Naive thymus-derived CD8-positive, alpha-beta T cell (primary cell): ENCODE data around the gene SRC. TPM values are rescaled to one million over a fixed set of nuclear protein-coding genes. Genes with fewer than 3 reads are reported as not detected.
A peak's percentile ranks its signal among the peaks of the same experiment; 100 is the strongest.

Experiments used
- ATAC-seq, 2 donors: fragments of 150-1000 bp; cut with Tn5 transposase in 1 of 2; sonication (Bioruptor Pico), chemical (Tn5 transposase) in 1 of 2; 1 replicate in 1 of 2; 2 replicates in 1 of 2; pipeline ENCODE4 v1.10.0; 2021; ENCODE audit warnings: mild to moderate bottlenecking in 2 of 2, moderate library complexity in 2 of 2
- POLR2A ChIA-PET: fragments of 350-600 bp; sonication (Branson Sonifier 250); formaldehyde crosslinking; loops from one replicate; lab custom pipeline; 2021; ENCODE audit warnings: antibody characterized with exemption; lab: Charles Lee
- DNase-seq, 10 donors: peaks; one replicate each; pipeline versions ENCODE4 v3.0.0 to v3.0.0-alpha.2; 2020 to 2022
- H3K27ac Mint-ChIP-seq, 10 donors: one replicate each; pipeline ENCODE4 v1.8.0; 2020 to 2022; ENCODE audit warnings: mild to moderate bottlenecking in 10 of 10, mixed read lengths in 10 of 10, moderate library complexity in 4 of 10, inconsistent platforms in 1 of 10
- H3K27me3 Mint-ChIP-seq, 5 donors: one replicate each; pipeline ENCODE4 v1.8.0; 2021 to 2022; ENCODE audit warnings: mixed read lengths in 5 of 5
- H3K36me3 Mint-ChIP-seq, 3 donors: one replicate each; pipeline ENCODE4 v1.8.0; 2020 to 2022; ENCODE audit warnings: mixed read lengths in 3 of 3, mild to moderate bottlenecking in 2 of 3, inconsistent platforms in 1 of 3
- H3K4me1 Mint-ChIP-seq, 4 donors: one replicate each; pipeline ENCODE4 v1.8.0; 2021 to 2022; ENCODE audit warnings: mixed read lengths in 4 of 4
- H3K4me3 Mint-ChIP-seq, 10 donors: one replicate each; pipeline ENCODE4 v1.8.0; 2020 to 2022; ENCODE audit warnings: mild to moderate bottlenecking in 10 of 10, mixed read lengths in 10 of 10, moderate library complexity in 6 of 10, inconsistent platforms in 1 of 10
- H3K9me3 Mint-ChIP-seq, 9 donors: one replicate each; pipeline ENCODE4 v1.8.0; 2020 to 2022; ENCODE audit warnings: mixed read lengths in 9 of 9, mild to moderate bottlenecking in 3 of 9, inconsistent platforms in 1 of 9, moderate library complexity in 1 of 9
- polyA plus RNA-seq, 3 donors: library from polyadenylated mRNA; unstranded; fragments of 300-500 nt; fragmentation: Illumina TruSeq; gene quantifications; one replicate each; pipeline ENCODE4 v1.2.3, GENCODE V29; 2021
- total RNA-seq, 8 experiments: library from RNA in 2 of 8; stranded (reverse) in 2 of 8; gene quantifications; one replicate each; pipeline ENCODE4 v1.2.3 and lab custom pipeline; 2021 to 2026

SRC gene
- total and polyA plus RNA-seq, 5 experiments from 2014 or later, result 0.07 to 2.4 (median 0.60) TPM; not detected in 2

GRCh38 chr20:37438464-37439222, 92.7 kb downstream of the SRC start:
- POLR2A ChIA-PET, result no interaction called here
- Mint-ChIP-seq H3K27ac (no peak overlapping the region), H3K4me3 (no peak overlapping the region), H3K36me3 (no peaks in the 10 kb centered on the region), H3K27me3 (peaks cover 1 to 32% (median 12%) of the 10 kb centered on the region in 5 donors), H3K4me1 (no peaks in the 10 kb centered on the region), H3K9me3 (no peaks in the 10 kb centered on the region)
- DNase-seq (no peak), ATAC-seq (no peak)

- H3K27ac Mint-ChIP-seq, result peak overlapping the region in 1 of 10 donors; percentile 13
- POLR2A ChIA-PET, result no interaction called here
- no peak for ATAC-seq
Measured at GRCh38 chr20:37439223-37439933, 93.4 kb downstream of the SRC start.

GRCh38 chr20:37441023-37441422, 95.1 kb downstream of the SRC start:
- H3K27ac Mint-ChIP-seq, result no peak overlapping the region
- no peak for ATAC-seq
- H3K27me3 Mint-ChIP-seq, result peaks cover 1 to 32% (median 12%) of the 10 kb centered on the region in 5 donors
- no peak for DNase-seq
- POLR2A ChIA-PET, result no interaction called here
- no peaks in the 10 kb centered on the region for H3K9me3 Mint-ChIP-seq
- no peaks in the 10 kb centered on the region for H3K36me3 Mint-ChIP-seq
- peaks cover 0 to under 1% (median 0%) of the 10 kb centered on the region in 4 donors for H3K4me1 Mint-ChIP-seq
- H3K4me3 Mint-ChIP-seq, result no peak overlapping the region

More at GRCh38 chr20:37439223-37439933, 93.4 kb downstream of the SRC start:
- Mint-ChIP-seq H3K4me1 (no peaks in the 10 kb centered on the region), H3K27me3 (peaks cover 1 to 32% (median 12%) of the 10 kb centered on the region in 5 donors), H3K4me3 (no peak overlapping the region), H3K36me3 (no peaks in the 10 kb centered on the region), H3K9me3 (no peaks in the 10 kb centered on the region)
- DNase-seq, result peak in 1 of 10 donors; percentile 62

DNA sequence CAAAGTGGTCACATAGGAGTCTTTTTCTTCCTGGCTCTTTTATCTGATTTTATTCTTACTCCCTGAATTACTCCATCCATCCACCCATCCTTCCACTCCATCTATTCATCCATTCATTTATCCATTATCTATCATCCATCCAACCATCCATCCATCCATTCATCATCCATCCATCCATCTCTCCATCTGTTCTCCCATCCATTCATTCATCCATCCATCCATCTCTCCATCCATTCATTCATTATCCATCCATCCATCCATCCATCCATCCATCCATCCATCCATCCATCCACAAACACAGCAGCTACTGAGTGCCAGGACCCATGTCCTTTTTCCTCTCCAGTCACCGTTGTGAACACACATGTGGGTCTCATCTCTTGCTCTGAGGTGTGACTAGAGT, 96.6 kb downstream of the SRC start:
- Mint-ChIP-seq H3K27me3 (peaks cover 1 to 22% (median 8%) of the 10 kb centered on the region in 5 donors), H3K9me3 (no peaks in the 10 kb centered on the region), H3K36me3 (no peaks in the 10 kb centered on the region), H3K4me3 (no peak overlapping the region), H3K4me1 (peaks cover 0 to 3% (median 0%) of the 10 kb centered on the region in 4 donors), H3K27ac (no peak overlapping the region)
- POLR2A ChIA-PET, result no interaction called here
- DNase-seq (no peak), ATAC-seq (no peak)

DNA sequence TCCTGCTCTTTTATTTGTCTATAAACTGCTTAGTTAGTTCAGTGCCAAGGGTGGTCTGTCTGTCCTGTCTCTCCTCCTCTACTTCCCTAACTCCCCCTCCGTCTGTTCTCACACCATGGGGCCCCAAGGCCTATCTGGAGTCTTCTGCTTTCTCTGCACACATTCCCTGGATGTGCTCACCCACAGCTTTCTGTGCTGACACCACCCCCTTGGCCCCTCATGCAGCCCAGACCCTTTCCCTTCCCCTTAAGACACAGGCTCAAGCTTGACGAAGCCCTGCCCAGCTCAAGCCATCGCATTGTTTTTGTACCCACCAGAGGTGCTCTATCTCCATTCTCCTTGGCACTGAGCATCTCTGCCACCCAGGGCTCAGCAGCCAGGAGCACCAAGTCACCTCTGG, 97.0 kb downstream of the SRC start:
- DNase-seq (no peak), ATAC-seq (no peak)
- Mint-ChIP-seq H3K4me1 (peaks cover 0 to 3% (median 0%) of the 10 kb centered on the region in 4 donors), H3K27ac (no peak overlapping the region), H3K27me3 (peaks cover 1 to 17% (median 6%) of the 10 kb centered on the region in 5 donors), H3K36me3 (no peaks in the 10 kb centered on the region), H3K4me3 (no peak overlapping the region), H3K9me3 (no peaks in the 10 kb centered on the region)
- POLR2A ChIA-PET, result no interaction called here

- Mint-ChIP-seq H3K27me3 (peaks cover 1 to 17% (median 6%) of the 10 kb centered on the region in 5 donors), H3K27ac (no peak overlapping the region), H3K9me3 (no peaks in the 10 kb centered on the region), H3K36me3 (no peaks in the 10 kb centered on the region), H3K4me1 (peaks cover 0 to 3% (median 0%) of the 10 kb centered on the region in 4 donors), H3K4me3 (no peak overlapping the region)
- POLR2A ChIA-PET, result no interaction called here
- DNase-seq, result no peak
- ATAC-seq, result no peak
Measured at GRCh38 chr20:37443596-37443995, 97.7 kb downstream of the SRC start.

- POLR2A ChIA-PET, result no interaction called here
- DNase-seq, result no peak
- H3K27ac Mint-ChIP-seq, result peak overlapping the region in 1 of 10 donors; percentile 30
- peaks cover 0 to 3% (median 0%) of the 10 kb centered on the region in 4 donors for H3K4me1 Mint-ChIP-seq
- no peaks in the 10 kb centered on the region for H3K36me3 Mint-ChIP-seq
- H3K9me3 Mint-ChIP-seq, result no peaks in the 10 kb centered on the region
- ATAC-seq, result no peak
- peaks cover 0 to 2% (median 0%) of the 10 kb centered on the region in 5 donors for H3K27me3 Mint-ChIP-seq
- H3K4me3 Mint-ChIP-seq, result no peak overlapping the region
Measured at GRCh38 chr20:37445041-37445440, 99.1 kb downstream of the SRC start.

DNA sequence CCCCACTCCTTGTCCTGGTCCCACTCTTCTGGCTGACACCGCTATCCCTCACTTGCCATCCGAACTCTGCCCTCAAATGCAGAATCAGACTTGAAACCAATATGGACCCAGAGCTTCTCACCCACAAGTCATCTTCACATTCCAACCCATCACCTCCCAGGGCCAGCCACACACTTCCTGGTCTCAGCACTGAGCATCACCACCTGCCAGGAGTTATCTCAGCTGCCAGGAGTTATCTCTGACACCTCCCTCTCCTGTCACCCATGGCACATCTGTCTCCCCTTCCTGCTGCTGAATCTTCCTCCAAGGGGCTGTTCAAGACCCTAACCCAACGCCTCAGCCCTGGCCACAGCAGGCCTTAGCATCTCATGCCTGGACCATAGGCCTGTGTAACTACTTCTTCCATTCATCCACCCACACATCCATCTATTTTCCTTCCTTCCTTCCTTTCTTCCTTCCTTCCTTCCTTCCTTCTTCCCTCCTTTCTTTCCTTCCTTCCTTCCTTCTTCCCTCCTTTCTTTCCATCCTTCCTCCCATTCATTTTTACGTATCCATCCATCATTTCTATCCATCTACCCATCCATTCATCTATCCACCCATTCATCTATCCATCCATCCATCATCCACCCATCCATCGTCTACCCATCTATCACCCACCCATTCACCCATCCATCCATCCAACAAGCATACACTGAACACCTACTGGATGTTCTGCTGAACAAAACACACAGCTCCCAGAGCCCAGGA, 100.5 kb downstream of the SRC start:
- DNase-seq, result no peak
- no peaks in the 10 kb centered on the region for H3K27me3 Mint-ChIP-seq
- POLR2A ChIA-PET, result no interaction called here
- no peaks in the 10 kb centered on the region for H3K36me3 Mint-ChIP-seq
- H3K27ac Mint-ChIP-seq, result peak overlapping the region in 2 of 10 donors; percentile 1 to 12
- H3K4me1 Mint-ChIP-seq, result peaks cover 0 to 3% (median 0%) of the 10 kb centered on the region in 4 donors
- ATAC-seq, result no peak
- no peaks in the 10 kb centered on the region for H3K9me3 Mint-ChIP-seq
- H3K4me3 Mint-ChIP-seq, result no peak overlapping the region

- no peaks in the 10 kb centered on the region for H3K36me3 Mint-ChIP-seq
- DNase-seq (no peak), ATAC-seq (no peak)
- no peak overlapping the region for H3K4me3 Mint-ChIP-seq
- H3K27ac Mint-ChIP-seq, result no peak overlapping the region
- POLR2A ChIA-PET, result no interaction called here
- H3K4me1 Mint-ChIP-seq, result peaks cover 0 to 3% (median 0%) of the 10 kb centered on the region in 4 donors
- H3K27me3 Mint-ChIP-seq, result no peaks in the 10 kb centered on the region
- H3K9me3 Mint-ChIP-seq, result no peaks in the 10 kb centered on the region
Measured at GRCh38 chr20:37447688-37448087, 101.7 kb downstream of the SRC start.

GRCh38 chr20:37449276-37449675, 103.3 kb downstream of the SRC start:
- H3K27me3 Mint-ChIP-seq, result peaks cover 3 to 12% (median 9%) of the 10 kb centered on the region in 5 donors
- DNase-seq (no peak), ATAC-seq (no peak)
- H3K36me3 Mint-ChIP-seq, result peaks cover 0 to 1% (median under 1%) of the 10 kb centered on the region in 3 donors
- POLR2A ChIA-PET, result no interaction called here
- peaks cover 0 to 4% (median 0%) of the 10 kb centered on the region in 4 donors for H3K4me1 Mint-ChIP-seq
- H3K9me3 Mint-ChIP-seq, result peaks cover 0 to 10% (median 6%) of the 10 kb centered on the region in 9 donors
- no peak overlapping the region for H3K4me3 Mint-ChIP-seq
- H3K27ac Mint-ChIP-seq, result no peak overlapping the region

- ATAC-seq, result no peak
Measured at GRCh38 chr20:37450344-37450743, 104.4 kb downstream of the SRC start.

GRCh38 chr20:37451616-37452015, 105.7 kb downstream of the SRC start:
- Mint-ChIP-seq H3K9me3 (peaks cover 9 to 26% (median 23%) of the 10 kb centered on the region in 9 donors), H3K27ac (no peak overlapping the region), H3K4me1 (peaks cover 0 to 1% (median 0%) of the 10 kb centered on the region in 4 donors), H3K36me3 (peaks cover 0 to 24% (median 10%) of the 10 kb centered on the region in 3 donors), H3K27me3 (peaks cover 3 to 14% (median 9%) of the 10 kb centered on the region in 5 donors), H3K4me3 (no peak overlapping the region)
- no peak for DNase-seq
- no peak for ATAC-seq
- POLR2A ChIA-PET, result no interaction called here

More at GRCh38 chr20:37450344-37450743, 104.4 kb downstream of the SRC start:
- Mint-ChIP-seq H3K4me1 (peaks cover 0 to 4% (median 0%) of the 10 kb centered on the region in 4 donors), H3K4me3 (no peak overlapping the region), H3K27ac (no peak overlapping the region), H3K9me3 (peaks cover 4 to 17% (median 14%) of the 10 kb centered on the region in 9 donors), H3K27me3 (peaks cover 3 to 14% (median 9%) of the 10 kb centered on the region in 5 donors), H3K36me3 (peaks cover 0 to 12% (median 7%) of the 10 kb centered on the region in 3 donors)
- POLR2A ChIA-PET, result no interaction called here
- DNase-seq, result no peak
